Measurements from ENCODE around the gene PKD1L1. TPM values are rescaled to one million over a fixed set of nuclear protein-coding genes. Genes with fewer than 3 reads are reported as not detected.

PKD1L1 gene
- total RNA-seq, 4 donors from 2014 or later = 0.44 to 1.1 (median 0.75) TPM

- no peak for TF ChIP-seq CTCF (IDR thresholded peaks at IDR 0.05; ENCODE audit: low read depth)
Observed at GRCh38 chr7:47967123-47967522, 18.9 kb upstream of the PKD1L1 start.

DNA sequence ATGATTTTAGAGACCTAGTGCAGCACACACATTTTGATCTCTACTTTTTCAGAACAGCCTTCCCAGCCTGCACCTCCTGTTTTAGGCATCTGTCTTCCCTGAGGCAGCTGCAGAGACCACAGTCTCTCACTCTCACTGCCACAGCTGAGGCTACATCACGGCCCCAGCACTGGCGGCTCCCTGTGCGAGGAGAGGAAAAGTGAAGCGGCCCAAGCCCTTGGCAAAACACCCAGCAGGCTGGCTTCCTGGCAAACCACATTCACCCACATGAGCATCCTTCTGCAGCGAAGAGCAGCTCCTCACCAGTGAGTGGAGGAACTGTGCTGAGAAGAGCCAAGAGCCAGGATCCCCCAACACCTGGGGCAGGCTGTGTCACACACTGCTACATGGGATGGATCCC lies 17.2 kb upstream of the PKD1L1 start:
- no peak for TF ChIP-seq CTCF (IDR thresholded peaks at IDR 0.05; ENCODE audit: low read depth)

GRCh38 chr7:47962262-47962661 lies 14.0 kb upstream of the PKD1L1 start:
- no peak for TF ChIP-seq CTCF (IDR thresholded peaks at IDR 0.05; ENCODE audit: low read depth)

DNA sequence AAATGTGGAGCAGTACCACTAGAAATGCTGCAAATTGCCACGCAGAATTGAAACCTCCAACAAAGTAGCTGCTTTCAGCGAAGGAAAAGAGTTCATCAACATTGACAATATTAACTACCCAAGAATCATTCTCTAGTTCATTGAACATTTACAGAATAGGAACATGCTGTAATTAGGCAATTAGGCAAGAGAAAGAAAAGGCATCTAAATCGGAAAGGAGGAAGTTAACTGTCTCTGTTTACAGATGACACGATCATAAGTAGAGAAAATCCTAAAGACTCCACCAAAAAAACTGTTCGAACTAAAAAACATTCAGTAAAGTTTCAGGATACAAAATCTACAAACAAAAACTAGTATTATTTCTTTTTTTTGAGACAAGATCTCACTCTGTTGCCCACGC lies 8.9 kb upstream of the PKD1L1 start:
- no peak for TF ChIP-seq CTCF (IDR thresholded peaks at IDR 0.05; ENCODE audit: low read depth)

DNA sequence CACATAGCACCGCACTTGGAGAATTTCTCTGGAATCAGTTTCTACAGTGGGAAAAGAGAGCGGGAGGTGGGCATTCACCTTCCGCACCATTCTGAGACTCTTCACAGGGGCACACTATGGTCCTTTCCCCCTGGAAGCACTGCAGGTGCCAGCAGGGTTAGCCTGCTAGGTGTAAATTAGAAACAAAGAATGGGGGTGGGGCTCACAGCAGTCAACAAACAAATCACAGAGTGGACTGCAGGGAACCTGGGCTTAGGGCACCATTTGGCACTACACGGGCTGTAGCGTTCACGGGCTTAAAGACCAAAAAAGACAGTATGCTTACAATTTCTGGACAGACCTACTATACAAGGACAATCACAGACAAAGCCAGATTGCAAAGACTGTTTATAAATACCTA lies 8.0 kb upstream of the PKD1L1 start:
- TF ChIP-seq CTCF (IDR thresholded peaks at IDR 0.05; ENCODE audit: low read depth) = no peak

GRCh38 chr7:47954231-47954911 lies 6.1 kb upstream of the PKD1L1 start:
- no peak for TF ChIP-seq CTCF (IDR thresholded peaks at IDR 0.05; ENCODE audit: low read depth)

GRCh38 chr7:47953822-47954221 lies 5.6 kb upstream of the PKD1L1 start:
- no peak for TF ChIP-seq CTCF (IDR thresholded peaks at IDR 0.05; ENCODE audit: low read depth)

Measured in subcutaneous adipose tissue (tissue), 4 donors.